Activated T-cell treated with anti-CD3 and anti-CD28 coated beads for 4 hours (primary cell): ENCODE data around the gene ARHGAP40.
A peak's percentile ranks its signal among the peaks of the same experiment; 100 is the strongest.

Source experiments
- DNase-seq: peaks from one replicate; pipeline ENCODE4 v3.0.0-alpha.2; 2020

Gene ARHGAP40

GRCh38 chr20:38623061-38623460 lies 21.5 kb downstream of the ARHGAP40 start:
- DNase-seq, result no peak

DNA sequence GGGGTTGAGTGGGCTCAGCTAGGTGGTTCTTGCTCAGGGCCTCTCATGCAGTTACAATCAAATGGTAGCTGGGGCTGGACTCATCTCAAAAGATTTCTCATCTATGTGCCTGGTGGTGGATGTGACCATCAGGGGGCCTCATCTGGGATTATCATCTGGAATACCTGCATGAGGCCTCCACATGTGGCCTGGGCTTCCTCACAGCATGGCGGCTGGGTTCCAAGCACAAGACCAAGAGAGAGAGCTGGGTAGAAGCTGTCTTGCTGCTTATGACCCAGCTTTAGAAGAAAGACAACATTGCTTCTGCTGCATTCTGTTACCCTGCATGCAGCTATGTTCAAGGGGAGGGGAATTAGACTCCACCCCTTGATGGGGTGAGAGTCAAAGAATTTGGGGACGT lies 22.5 kb downstream of the ARHGAP40 start:
- no peak for DNase-seq

DNA sequence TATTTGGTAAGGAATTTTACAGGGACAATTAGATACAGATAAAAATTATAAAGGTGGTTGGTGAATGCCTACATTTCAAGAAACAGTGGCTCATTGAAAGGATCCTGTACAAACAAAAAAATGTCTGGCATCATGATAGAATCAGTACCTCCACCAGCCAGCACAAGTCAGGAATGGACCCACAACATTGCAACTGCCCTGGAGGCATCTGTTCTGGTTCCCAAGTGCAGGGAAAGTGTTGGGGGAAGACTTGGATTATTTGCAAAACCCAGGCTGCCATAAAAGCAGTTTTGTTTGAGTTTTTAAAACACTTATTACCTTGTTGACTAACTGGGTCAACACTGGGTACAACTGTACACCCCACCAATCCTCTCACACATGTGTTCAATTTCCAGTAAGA lies 24.3 kb downstream of the ARHGAP40 start:
- DNase-seq, result no peak

- DNase-seq, result no peak
Observed at GRCh38 chr20:38626921-38627659, 25.5 kb downstream of the ARHGAP40 start.

DNA sequence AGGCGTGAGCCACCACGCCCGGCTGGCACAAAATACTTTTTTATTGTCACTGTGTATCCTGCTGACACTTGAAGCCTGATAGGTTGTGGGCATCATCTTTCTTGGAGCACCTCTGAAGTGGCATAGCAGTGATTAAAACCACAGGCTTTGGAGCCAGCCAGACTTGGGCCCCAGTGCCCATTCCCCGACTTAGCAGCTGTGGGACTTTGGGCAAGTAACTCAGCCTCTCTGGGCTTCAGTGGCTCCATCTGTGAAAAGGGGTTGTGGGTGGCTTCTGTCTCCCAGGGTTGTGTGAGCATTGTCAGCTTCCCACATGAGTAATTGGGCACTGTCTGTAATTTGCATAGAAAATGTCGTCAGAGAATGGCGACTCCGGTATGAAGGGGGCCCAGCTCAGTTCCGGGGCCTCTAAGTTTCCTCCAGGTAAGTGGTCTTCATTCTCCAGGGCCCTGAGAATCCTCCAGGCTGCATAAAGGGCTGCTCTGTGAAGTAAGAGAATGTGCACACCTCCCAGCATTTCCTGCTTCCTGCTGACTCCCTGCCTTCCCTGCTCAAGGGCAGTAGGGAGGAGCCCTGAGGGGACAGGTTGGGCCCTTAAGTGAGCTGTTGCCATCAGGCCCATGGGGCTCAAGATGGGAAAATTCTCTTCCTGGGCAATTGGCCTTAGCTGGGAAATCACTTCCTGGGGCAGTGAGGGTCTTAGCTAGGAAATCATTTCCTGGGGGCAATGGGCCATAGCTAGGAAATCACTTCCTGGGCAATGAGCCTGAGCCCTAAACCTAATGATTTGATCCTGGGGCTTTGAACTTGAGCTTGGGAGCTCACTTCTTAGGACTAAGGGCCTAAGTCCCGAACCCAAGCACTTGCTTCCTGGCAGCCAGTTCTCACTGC lies 27.2 kb downstream of the ARHGAP40 start:
- no peak for DNase-seq

DNA sequence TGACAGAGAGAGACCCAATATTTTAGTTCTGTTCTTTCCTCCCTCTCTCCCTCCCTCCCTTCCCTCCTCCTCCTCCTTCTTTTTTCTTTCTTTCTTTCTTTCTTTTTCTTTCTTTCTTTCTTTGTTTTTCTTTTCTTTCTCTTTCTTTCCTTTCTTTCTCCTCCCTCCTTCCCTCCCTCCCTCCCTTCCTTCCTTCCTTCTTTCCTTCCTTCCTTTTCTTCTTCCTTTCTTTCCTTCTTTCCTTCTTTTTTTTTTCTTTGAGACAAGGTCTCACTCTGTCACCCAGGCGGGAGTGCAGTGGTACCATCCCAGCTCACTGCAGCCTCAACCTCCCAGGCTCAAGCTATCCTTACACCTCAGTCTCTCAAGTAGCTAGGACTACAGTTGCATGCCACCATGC lies 28.4 kb downstream of the ARHGAP40 start:
- no peak for DNase-seq

GRCh38 chr20:38630727-38631126 lies 29.1 kb downstream of the ARHGAP40 start:
- DNase-seq, result no peak

- no peak for DNase-seq
Observed at GRCh38 chr20:38631155-38632022, 29.8 kb downstream of the ARHGAP40 start.

DNA sequence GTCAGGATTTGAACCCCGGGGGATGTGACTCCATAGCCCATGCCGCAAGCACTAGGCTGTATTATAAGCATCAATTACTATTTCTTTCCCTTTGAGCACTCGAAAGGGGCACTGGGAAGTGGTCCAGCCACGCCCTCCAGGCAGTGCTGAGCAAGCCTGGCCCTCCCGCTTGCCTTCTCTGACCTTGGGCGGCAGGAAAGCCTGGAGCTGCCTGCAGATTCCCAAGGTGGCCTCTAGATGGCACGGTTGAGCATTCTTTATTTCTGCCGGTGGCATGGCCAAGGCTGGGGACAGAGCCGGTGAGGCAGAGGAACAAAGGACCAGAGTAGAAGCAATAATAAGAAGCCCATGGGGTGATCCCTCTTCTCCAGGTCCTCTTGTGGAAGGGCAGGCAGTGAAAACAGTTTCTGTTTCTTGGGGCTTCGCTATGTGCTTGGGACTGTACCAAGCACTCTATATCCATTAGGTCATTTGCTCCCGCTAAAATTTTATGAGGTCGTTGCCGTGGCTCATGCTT lies 32.0 kb downstream of the ARHGAP40 start:
- peak; percentile 54 for DNase-seq

DNA sequence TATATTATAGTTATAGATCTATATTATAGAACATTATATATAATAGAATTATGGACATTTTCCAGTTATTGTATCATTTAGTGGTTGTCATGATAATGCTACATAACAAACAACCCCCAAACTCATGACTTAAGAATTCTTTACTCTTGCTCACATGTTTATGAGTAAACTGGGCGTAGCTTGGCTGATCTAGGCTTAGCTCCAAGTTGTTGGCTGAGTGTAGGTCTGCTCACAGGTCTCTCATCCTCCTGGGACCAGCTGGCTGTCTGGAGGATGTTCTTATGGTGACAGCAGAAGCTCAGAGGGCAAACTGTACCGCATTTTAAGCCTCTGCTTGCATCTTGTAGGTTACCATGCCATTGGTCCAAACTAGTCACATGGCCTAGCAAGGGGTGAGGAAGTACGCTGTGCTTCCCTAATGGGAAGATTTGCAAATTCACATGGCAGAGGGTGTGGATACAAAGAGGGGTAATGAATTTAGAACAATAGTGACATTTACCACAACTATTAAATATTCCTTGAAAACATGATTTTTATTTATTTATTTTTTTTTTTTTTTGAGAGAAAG lies 34.2 kb downstream of the ARHGAP40 start:
- no peak for DNase-seq

- no peak for DNase-seq
Observed at GRCh38 chr20:38640521-38640920, 38.9 kb downstream of the ARHGAP40 start.

DNA sequence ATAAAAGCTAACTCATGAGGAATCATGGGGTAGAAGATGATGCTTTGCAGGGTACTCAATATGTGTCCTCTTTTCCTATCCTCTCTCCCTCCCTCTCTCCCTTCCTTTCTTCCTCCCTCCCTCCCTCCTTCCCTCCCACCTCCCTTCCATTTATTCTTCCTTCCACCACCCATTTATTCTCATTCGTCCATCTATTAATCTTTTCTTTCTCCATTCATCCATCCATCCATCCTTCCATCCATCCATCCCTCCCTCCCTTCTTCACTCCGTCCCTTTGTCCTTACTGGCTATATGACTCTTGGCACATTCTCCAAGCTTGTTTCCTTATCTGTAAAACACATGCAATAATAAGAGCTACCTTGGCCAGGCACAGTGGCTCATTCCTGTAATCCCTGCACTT lies 40.9 kb downstream of the ARHGAP40 start:
- no peak for DNase-seq

- no peak for DNase-seq
Observed at GRCh38 chr20:38644588-38645260, 43.1 kb downstream of the ARHGAP40 start.

DNA sequence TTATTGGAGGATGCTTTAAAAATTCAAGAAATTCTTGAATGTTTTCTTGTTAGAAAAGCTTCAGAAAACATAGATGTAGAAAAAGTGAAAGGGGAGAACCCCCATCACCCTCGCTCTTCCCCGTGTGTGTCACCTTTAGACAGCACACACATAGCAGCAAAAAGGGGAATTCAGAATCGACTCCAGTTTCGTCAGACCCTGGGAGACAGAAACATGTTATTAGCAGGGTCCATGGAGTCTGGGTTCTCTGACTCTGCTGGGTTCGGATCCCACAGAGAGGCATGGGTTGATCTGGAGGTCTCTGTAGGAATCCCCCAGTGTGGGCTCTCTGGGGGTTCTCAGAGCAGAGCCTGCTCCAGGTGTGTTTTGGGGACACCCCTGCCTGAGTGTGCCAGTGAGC lies 43.7 kb downstream of the ARHGAP40 start:
- no peak for DNase-seq

DNA sequence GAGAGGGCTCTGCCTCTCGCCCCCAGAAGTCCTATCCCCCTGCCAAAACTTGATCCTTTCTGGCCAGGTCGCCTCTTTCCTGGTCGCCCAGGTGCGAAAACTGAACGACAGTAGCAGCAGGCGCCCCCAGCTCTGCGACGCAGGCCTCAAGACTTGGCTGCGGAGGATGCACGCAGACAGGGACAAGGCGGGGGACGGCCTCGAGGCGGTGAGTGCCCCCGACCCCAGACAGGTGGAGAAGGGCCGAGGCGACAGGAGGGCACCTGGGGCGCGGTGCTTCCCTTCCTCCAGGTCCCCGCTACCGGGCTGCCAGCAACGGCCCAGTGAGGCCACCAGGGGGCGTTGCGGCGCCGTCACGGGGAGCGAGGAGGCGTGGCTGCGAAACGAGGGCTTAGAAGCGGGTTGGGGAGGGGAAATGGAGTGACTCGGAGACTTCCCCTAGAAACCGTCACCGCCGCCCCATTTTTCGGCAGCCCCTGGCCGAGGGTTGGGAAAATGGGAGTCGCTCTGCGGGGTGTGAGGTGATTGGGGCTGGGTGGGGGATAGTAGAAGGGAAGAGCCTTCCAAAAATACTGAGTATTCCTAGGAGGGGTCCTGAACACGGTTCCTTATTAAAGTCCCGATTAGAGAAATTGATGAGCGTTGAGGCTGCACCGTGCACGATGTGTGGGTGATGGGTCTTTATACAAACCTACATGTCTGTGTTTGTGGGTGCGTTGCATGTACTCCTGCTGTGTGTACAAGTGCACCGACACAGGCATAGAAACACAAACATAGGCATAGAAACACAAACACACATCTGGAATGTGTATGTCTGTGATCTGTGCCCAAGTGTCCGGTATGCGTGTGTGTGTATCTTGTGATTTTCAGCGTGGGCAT lies 44.6 kb downstream of the ARHGAP40 start:
- peak; percentile 91 for DNase-seq

DNA sequence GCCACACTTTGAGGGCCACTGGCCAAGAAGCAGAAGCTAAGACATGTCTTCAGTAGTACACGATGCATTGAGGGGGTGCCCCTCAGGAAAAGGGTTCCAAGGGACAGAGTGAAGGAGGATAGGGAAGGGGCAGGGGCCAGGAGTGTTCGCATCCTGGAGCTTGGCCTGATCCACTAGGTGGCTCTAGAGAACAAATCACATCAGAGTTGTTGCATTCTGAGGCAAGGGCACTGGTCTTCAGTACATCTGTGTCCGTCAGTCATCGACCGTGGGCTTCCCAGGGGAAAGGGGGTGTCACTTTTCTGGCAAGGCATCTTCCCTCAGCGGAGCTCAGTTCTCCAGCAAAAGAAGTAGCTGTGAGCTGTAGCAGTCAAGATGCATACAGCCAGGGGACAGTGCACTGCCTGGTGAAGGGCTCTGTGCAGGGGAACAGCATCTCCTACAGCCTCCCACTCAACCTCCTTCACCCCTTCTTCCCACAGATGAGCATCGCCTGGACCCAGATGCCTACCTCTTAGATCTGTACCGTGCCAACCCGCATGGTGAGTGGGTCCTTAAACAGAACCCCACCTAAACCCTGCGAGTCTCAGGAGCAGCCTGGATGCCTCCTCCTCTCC lies 47.8 kb downstream of the ARHGAP40 start:
- no peak for DNase-seq

GRCh38 chr20:38650010-38650409 lies 48.4 kb downstream of the ARHGAP40 start:
- no peak for DNase-seq

GRCh38 chr20:38651154-38651553 lies 49.5 kb downstream of the ARHGAP40 start:
- DNase-seq, result no peak

GRCh38 chr20:38651562-38651961 lies 50.0 kb downstream of the ARHGAP40 start:
- DNase-seq, result no peak

GRCh38 chr20:38652995-38653394 lies 51.4 kb downstream of the ARHGAP40 start:
- DNase-seq, result no peak

- DNase-seq, result no peak
Observed at GRCh38 chr20:38657390-38657789, 55.8 kb downstream of the ARHGAP40 start.
